ENCODE data around the gene DISC1. TPM values are rescaled to one million over a fixed set of nuclear protein-coding genes. Genes with fewer than 3 reads are reported as not detected.

DISC1 gene
- total RNA-seq, 1 experiment from 2014 or later, result 13.5 TPM

- Histone ChIP-seq H3K9me3 (no peaks in the 10 kb centered on the region), H3K4me3 (ENCODE audit: low read depth, low read length) (no peak overlapping the region), H3K4me1 (no peaks in the 10 kb centered on the region), H3K36me3 (ENCODE audit: control insufficient read depth, insufficient read depth, low read length) (no peaks in the 10 kb centered on the region), H3K27me3 (replicated peaks; ENCODE audit: control insufficient read depth, insufficient read depth, low read length) (no peaks in the 10 kb centered on the region)
- BruUV-seq (replicated peaks), result no TSS peak
- Mint-ChIP-seq H3K36me3 (ENCODE audit: insufficient read depth, unreplicated experiment) (no peaks in the 10 kb centered on the region), H3K4me1 (ENCODE audit: low read depth, unreplicated experiment) (peaks cover 7% of the 10 kb centered on the region), H3K27ac (ENCODE audit: unreplicated experiment) (no peak overlapping the region), H3K27me3 (ENCODE audit: insufficient read depth, unreplicated experiment) (no peaks in the 10 kb centered on the region), H3K4me3 (ENCODE audit: unreplicated experiment) (no peak overlapping the region), H3K9me3 (ENCODE audit: unreplicated experiment) (no peaks in the 10 kb centered on the region)
- POLR2A ChIA-PET, result no interaction called here
- TF ChIP-seq, protein P1, sequence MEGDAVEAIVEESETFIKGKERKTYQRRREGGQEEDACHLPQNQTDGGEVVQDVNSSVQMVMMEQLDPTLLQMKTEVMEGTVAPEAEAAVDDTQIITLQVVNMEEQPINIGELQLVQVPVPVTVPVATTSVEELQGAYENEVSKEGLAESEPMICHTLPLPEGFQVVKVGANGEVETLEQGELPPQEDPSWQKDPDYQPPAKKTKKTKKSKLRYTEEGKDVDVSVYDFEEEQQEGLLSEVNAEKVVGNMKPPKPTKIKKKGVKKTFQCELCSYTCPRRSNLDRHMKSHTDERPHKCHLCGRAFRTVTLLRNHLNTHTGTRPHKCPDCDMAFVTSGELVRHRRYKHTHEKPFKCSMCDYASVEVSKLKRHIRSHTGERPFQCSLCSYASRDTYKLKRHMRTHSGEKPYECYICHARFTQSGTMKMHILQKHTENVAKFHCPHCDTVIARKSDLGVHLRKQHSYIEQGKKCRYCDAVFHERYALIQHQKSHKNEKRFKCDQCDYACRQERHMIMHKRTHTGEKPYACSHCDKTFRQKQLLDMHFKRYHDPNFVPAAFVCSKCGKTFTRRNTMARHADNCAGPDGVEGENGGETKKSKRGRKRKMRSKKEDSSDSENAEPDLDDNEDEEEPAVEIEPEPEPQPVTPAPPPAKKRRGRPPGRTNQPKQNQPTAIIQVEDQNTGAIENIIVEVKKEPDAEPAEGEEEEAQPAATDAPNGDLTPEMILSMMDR (IDR thresholded peaks at IDR 0.05; ENCODE audit: insufficient read depth in 1 of 2, low read depth in 1 of 2, low read length in 1 of 2, severe bottlenecking in 1 of 2, unreplicated experiment in 1 of 2), result no peak
- CTCF ChIA-PET, result no interaction called here
- intact Hi-C loops (cut with micrococcal nuclease; ENCODE audit: unreplicated experiment), result no loop called here
- no peak for DNase-seq
Observed at GRCh38 chr1:231919886-231920285, 293.3 kb downstream of the DISC1 start.

DNA sequence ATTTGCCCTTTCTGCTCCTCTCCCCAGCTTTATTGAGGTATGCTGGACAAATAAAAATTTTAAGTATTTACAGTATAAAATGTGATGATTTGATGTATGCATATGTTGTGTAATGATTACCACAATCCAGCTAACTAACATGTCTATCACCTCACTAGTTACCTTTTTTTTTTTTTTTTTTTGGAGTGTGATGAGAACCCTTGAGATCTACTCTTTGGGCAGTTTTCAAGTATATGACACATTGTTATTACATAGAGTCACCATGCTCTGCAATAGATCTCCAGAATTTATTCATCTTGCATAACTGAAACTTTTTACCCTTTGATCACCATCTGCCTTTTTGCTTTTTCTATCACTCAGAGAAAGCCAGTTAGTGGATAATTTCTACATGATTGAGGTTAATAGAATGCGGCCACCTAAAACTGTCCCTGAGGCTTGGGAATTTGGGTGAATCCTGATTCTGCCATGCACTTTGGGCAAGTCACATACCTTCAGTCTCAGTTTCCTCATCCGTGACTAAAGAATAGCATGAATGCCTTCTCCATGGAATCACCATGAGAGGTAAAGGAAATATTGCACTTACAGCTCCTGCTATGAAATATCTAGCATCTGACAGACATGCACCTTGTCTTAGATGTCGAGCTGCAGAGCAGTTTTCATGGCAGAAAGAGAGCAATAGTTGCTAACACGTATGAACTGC is 295.2 kb downstream of the DISC1 start:
- peaks cover 7% of the 10 kb centered on the region for H3K4me1 Mint-ChIP-seq (ENCODE audit: low read depth, unreplicated experiment)
- Histone ChIP-seq H3K36me3 (ENCODE audit: control insufficient read depth, insufficient read depth, low read length) (no peaks in the 10 kb centered on the region), H3K4me1 (no peaks in the 10 kb centered on the region), H3K27me3 (replicated peaks; ENCODE audit: control insufficient read depth, insufficient read depth, low read length) (no peaks in the 10 kb centered on the region), H3K4me3 (ENCODE audit: low read depth, low read length) (no peak overlapping the region), H3K9me3 (no peaks in the 10 kb centered on the region)
- TF ChIP-seq, protein P1 (IDR thresholded peaks at IDR 0.05; ENCODE audit: insufficient read depth in 1 of 2, low read depth in 1 of 2, low read length in 1 of 2, severe bottlenecking in 1 of 2, unreplicated experiment in 1 of 2), result no peak
- H3K27ac Mint-ChIP-seq (ENCODE audit: unreplicated experiment), result no peak overlapping the region
- no peaks in the 10 kb centered on the region for H3K36me3 Mint-ChIP-seq (ENCODE audit: insufficient read depth, unreplicated experiment)
- no peaks in the 10 kb centered on the region for H3K27me3 Mint-ChIP-seq (ENCODE audit: insufficient read depth, unreplicated experiment)
- ChIA-PET CTCF (interaction anchor here (0.7 kb wide), 1 partner anchor 373 kb away, joined by 5 read pairs; no protein-coding TSS in a partner anchor), POLR2A (no interaction called here)
- BruUV-seq (replicated peaks), result no TSS peak
- DNase-seq, result no peak
- no peak overlapping the region for H3K4me3 Mint-ChIP-seq (ENCODE audit: unreplicated experiment)
- H3K9me3 Mint-ChIP-seq (ENCODE audit: unreplicated experiment), result no peaks in the 10 kb centered on the region
- intact Hi-C loops (cut with micrococcal nuclease; ENCODE audit: unreplicated experiment), result no loop called here

DNA sequence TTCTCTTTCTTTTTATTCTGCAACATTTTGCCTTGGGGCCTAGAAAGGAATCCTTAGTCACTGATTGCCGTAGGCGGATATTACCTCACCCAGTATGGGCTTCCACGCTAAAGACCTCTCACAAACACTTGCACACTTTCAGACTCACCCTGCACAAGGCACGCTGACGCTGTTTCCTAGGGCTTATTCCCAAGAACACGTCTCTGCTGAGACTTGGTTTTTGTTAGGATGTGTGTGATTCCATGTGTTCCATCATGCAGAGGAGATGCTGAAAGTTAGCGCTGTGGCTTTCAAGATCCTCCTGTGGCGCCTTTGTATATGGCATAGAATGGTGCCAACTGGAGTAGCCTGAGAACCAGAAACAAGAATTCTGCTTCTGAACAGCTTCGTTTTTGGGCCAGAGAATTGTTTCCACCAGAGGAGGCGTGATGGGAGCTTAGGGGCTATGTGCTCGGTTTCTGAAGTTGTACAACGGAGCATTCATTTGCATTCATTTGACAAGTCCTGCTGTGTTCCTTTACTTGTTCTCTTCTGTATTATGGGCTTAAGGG is 297.0 kb downstream of the DISC1 start:
- BruUV-seq (replicated peaks), result no TSS peak
- Histone ChIP-seq H3K36me3 (ENCODE audit: control insufficient read depth, insufficient read depth, low read length) (no peaks in the 10 kb centered on the region), H3K4me1 (no peaks in the 10 kb centered on the region), H3K9me3 (no peaks in the 10 kb centered on the region), H3K4me3 (ENCODE audit: low read depth, low read length) (no peak overlapping the region), H3K27me3 (replicated peaks; ENCODE audit: control insufficient read depth, insufficient read depth, low read length) (no peaks in the 10 kb centered on the region)
- intact Hi-C loops (cut with micrococcal nuclease; ENCODE audit: unreplicated experiment), result no loop called here
- no peak overlapping the region for H3K27ac Mint-ChIP-seq (ENCODE audit: unreplicated experiment)
- peaks cover 7% of the 10 kb centered on the region for H3K4me1 Mint-ChIP-seq (ENCODE audit: low read depth, unreplicated experiment)
- no peaks in the 10 kb centered on the region for H3K27me3 Mint-ChIP-seq (ENCODE audit: insufficient read depth, unreplicated experiment)
- H3K4me3 Mint-ChIP-seq (ENCODE audit: unreplicated experiment), result no peak overlapping the region
- no peaks in the 10 kb centered on the region for H3K9me3 Mint-ChIP-seq (ENCODE audit: unreplicated experiment)
- no peaks in the 10 kb centered on the region for H3K36me3 Mint-ChIP-seq (ENCODE audit: insufficient read depth, unreplicated experiment)
- ChIA-PET POLR2A (no interaction called here), CTCF (no interaction called here)
- TF ChIP-seq, protein P1 (IDR thresholded peaks at IDR 0.05; ENCODE audit: insufficient read depth in 1 of 2, low read depth in 1 of 2, low read length in 1 of 2, severe bottlenecking in 1 of 2, unreplicated experiment in 1 of 2), result no peak
- no peak for DNase-seq

Data from Caco-2 (cell line).